PC-9 (cell line): ENCODE results near the gene PDF. TPM values are rescaled to one million over a fixed set of nuclear protein-coding genes. Genes with fewer than 3 reads are reported as not detected.
"Not testable (repeated sequence)": the region's sequence is repeated elsewhere in the genome, so short reads cannot be mapped to it uniquely, and the experiment has no call there.

Experiments
- BruUV-seq: library from RNA; stranded (reverse); fragments of 400-500 nt; replicated peaks from 2 replicates; lab custom pipeline; 2021; lab: Mats Ljungman, UMichigan
- CTCF ChIA-PET: fragments of 300-600 bp; sonication (Branson Sonifier 250); formaldehyde crosslinking; loops from one replicate; lab custom pipeline; 2022; ENCODE audit warnings: antibody characterized with exemption; lab: Charles Lee
- POLR2A ChIA-PET: fragments of 300-600 bp; sonication (Branson Sonifier 250); formaldehyde crosslinking; loops from one replicate; lab custom pipeline; 2022; ENCODE audit warnings: antibody characterized with exemption; ENCODE audit not compliant: unreplicated experiment; lab: Charles Lee
- DNase-seq, 2 experiments: peaks; one replicate each; pipeline versions ENCODE4 v3.0.0 to v3.0.0-alpha.2; 2015 to 2022; ENCODE audit warnings: mixed read lengths in 1 of 2
- H2AFZ ChIP-seq: fragments of 200-600 bp; sonication (generic); 2 replicates; pipeline ENCODE4 v1.8.1; 2017; ENCODE audit warnings: antibody characterized with exemption
- H3F3A ChIP-seq: fragments of 200-600 bp; sonication (generic); 2 replicates; pipeline ENCODE4 v1.8.1; 2017; ENCODE audit warnings: antibody characterized with exemption, mild to moderate bottlenecking, low read depth; ENCODE audit not compliant: insufficient read depth
- H3K27ac ChIP-seq: fragments of 200-600 bp; sonication (generic); 2 replicates; pipeline ENCODE4 v1.6.1; 2016; ENCODE audit warnings: mixed run types
- H3K27me3 ChIP-seq: fragments of 200-600 bp; sonication (generic); 2 replicates; pipeline ENCODE4 v1.6.1; 2016; ENCODE audit warnings: low read depth, mixed run types; ENCODE audit not compliant: insufficient read depth
- H3K36me3 ChIP-seq: fragments of 200-600 bp; sonication (generic); 2 replicates; pipeline ENCODE4 v1.6.1; 2016; ENCODE audit warnings: low read depth, mixed run types
- H3K4me1 ChIP-seq: fragments of 200-600 bp; sonication (generic); replicated peaks from 2 replicates; pipeline ENCODE4 v1.6.1; 2016; ENCODE audit warnings: mixed run types; ENCODE audit not compliant: insufficient read depth
- H3K4me2 ChIP-seq: fragments of 200-600 bp; sonication (generic); 2 replicates; pipeline ENCODE4 v1.6.1; 2017; ENCODE audit warnings: mixed run types
- H3K4me3 ChIP-seq: fragments of 200-600 bp; sonication (generic); 2 replicates; pipeline ENCODE4 v1.6.1; 2016; ENCODE audit warnings: mixed run types
- H3K79me2 ChIP-seq: fragments of 200-600 bp; sonication (generic); 2 replicates; pipeline ENCODE4 v1.6.1; 2017; ENCODE audit warnings: low read depth, mixed run types
- H3K9me2 ChIP-seq: fragments of 200-600 bp; sonication (generic); 2 replicates; pipeline ENCODE4 v1.8.1; 2017; ENCODE audit warnings: mild to moderate bottlenecking; ENCODE audit not compliant: insufficient read depth
- H3K9me3 ChIP-seq: fragments of 200-600 bp; sonication (generic); 2 replicates; pipeline ENCODE4 v1.8.1; 2016; ENCODE audit warnings: low read depth; ENCODE audit not compliant: insufficient read depth
- H4K20me1 ChIP-seq: fragments of 200-600 bp; sonication (generic); 2 replicates; pipeline ENCODE4 v1.8.1; 2017; ENCODE audit not compliant: insufficient read depth
- EZH2 ChIP-seq: fragments of 200-600 bp; sonication (generic); IDR thresholded peaks from 2 replicates; pipeline ENCODE4 v1.8.0; 2017; ENCODE audit warnings: antibody characterized with exemption, low read depth
- intact Hi-C: fragments of 100-400 bp; cut with micrococcal nuclease; formaldehyde crosslinking; loops from one replicate; pipeline ENCODE4 v1.10.0; 2022; ENCODE audit not compliant: unreplicated experiment
- total RNA-seq: library from RNA; stranded (reverse); gene quantifications from 2 replicates; pipeline ENCODE4 v1.2.3, GENCODE V29; 2021
- TF ChIP-seq, protein P1 (sequence below): fragments of 200-600 bp; sonication (generic); conservative IDR thresholded peaks from 2 replicates; pipeline ENCODE4 v1.6.1; 2017; ENCODE audit warnings: mixed run types, antibody characterized with exemption, mild to moderate bottlenecking, moderate library complexity

The PDF gene
- total RNA-seq, 1 experiment from 2014 or later, result 16.7 TPM

DNA sequence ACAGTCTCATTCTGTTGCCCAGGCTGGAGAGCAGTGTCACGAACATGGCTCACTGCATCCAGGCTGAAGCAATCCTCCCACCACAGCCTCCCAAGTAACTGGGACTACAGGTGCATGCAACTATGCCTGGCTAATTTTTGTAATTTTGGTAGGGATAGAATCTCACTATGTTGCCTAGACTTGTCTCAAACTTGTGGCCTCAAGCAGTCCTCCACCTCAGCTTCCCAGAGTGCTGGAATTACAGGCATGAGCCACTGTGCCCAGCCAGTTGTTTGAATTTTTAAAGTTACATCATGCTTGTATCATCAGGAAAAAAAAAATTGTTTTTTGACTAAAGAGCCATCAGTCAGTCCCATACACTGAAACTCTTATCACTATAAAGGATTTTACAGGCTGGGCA is 36.3 kb downstream of the PDF start:
- Histone ChIP-seq H4K20me1 (no peaks in the 10 kb centered on the region), H3K36me3 (no peaks in the 10 kb centered on the region), H3K4me3 (no peak overlapping the region), H2AFZ (no peak overlapping the region), H3K4me1 (no peaks in the 10 kb centered on the region), H3K27ac (no peak overlapping the region), H3K4me2 (no peak overlapping the region), H3K9me2 (no peaks in the 10 kb centered on the region), H3K27me3 (no peaks in the 10 kb centered on the region), H3K9me3 (no peaks in the 10 kb centered on the region), H3K79me2 (no peaks in the 10 kb centered on the region), H3F3A (no peaks in the 10 kb centered on the region)
- intact Hi-C loops, result no loop called here
- TF ChIP-seq EZH2, result no peak
- TF ChIP-seq, protein P1, sequence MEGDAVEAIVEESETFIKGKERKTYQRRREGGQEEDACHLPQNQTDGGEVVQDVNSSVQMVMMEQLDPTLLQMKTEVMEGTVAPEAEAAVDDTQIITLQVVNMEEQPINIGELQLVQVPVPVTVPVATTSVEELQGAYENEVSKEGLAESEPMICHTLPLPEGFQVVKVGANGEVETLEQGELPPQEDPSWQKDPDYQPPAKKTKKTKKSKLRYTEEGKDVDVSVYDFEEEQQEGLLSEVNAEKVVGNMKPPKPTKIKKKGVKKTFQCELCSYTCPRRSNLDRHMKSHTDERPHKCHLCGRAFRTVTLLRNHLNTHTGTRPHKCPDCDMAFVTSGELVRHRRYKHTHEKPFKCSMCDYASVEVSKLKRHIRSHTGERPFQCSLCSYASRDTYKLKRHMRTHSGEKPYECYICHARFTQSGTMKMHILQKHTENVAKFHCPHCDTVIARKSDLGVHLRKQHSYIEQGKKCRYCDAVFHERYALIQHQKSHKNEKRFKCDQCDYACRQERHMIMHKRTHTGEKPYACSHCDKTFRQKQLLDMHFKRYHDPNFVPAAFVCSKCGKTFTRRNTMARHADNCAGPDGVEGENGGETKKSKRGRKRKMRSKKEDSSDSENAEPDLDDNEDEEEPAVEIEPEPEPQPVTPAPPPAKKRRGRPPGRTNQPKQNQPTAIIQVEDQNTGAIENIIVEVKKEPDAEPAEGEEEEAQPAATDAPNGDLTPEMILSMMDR, result no peak
- ChIA-PET CTCF (interaction anchor here (0.7 kb wide), 1 partner anchor 466 kb away, joined by 9 read pairs; no protein-coding TSS in a partner anchor), POLR2A (no interaction called here)
- BruUV-seq, result no TSS peak
- no peak for DNase-seq

DNA sequence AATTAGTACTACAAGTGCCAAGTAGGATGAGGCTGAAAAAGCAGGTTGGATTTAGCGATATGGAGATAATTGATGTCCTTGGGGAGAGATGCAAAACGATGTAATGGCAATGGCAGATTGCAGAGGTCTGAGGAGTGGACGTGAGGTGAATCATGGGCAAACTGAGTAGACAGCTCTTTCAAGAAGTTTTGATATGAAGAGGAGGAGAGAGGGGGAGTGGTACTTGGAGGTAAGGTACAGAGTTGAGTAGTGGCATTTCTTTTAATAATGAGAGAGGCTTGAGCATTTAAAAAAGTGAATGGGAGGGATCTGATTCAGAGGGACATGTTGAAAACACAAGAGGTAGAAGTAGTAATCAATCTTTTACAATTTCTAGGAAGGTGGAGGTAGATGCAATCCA is 37.0 kb downstream of the PDF start:
- no peak for DNase-seq
- Histone ChIP-seq H3K9me3 (no peaks in the 10 kb centered on the region), H3K27me3 (no peaks in the 10 kb centered on the region), H3F3A (no peaks in the 10 kb centered on the region), H3K4me3 (no peak overlapping the region), H3K79me2 (no peaks in the 10 kb centered on the region), H4K20me1 (no peaks in the 10 kb centered on the region), H3K4me2 (no peak overlapping the region), H3K27ac (no peak overlapping the region), H2AFZ (no peak overlapping the region), H3K9me2 (no peaks in the 10 kb centered on the region), H3K4me1 (no peaks in the 10 kb centered on the region), H3K36me3 (no peaks in the 10 kb centered on the region)
- POLR2A ChIA-PET, result no interaction called here
- no TSS peak for BruUV-seq
- intact Hi-C loops, result no loop called here
- CTCF ChIA-PET, result no interaction called here
- TF ChIP-seq, protein P1, result no peak
- no peak for TF ChIP-seq EZH2

DNA sequence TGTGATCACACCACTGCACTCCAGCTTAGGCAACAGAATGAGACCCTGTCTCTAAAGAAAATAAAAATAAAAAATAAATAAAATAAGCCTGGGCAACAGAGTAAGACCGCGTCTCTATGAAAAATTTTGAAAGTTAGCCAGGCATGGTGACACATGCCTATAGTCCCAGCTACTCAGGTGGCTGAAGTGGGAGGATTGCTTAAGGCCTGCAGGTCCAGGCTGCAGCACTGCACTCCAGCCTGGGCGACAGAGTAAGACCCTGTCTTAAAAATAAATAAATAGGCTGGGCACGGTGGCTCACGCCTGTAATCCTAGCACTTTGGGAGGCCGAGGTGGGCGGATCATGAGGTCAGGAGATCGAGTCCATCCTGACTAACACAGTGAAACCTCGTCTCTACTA is 38.7 kb downstream of the PDF start:
- BruUV-seq, result not testable (repeated sequence)

More for the DNA sequence above, 38.7 kb downstream of the PDF start:
- H3K4me1 ChIP-seq, H4K20me1 ChIP-seq, H3K27me3 ChIP-seq, H3K4me3 ChIP-seq, H2AFZ ChIP-seq, intact Hi-C loops, H3K9me2 ChIP-seq, H3K36me3 ChIP-seq, POLR2A ChIA-PET, H3K4me2 ChIP-seq, H3K9me3 ChIP-seq, H3K27ac ChIP-seq, CTCF ChIA-PET, DNase-seq, H3K79me2 ChIP-seq, H3F3A ChIP-seq: not testable (repeated sequence)
